Muscle layer of duodenum (tissue), 2 donors: ENCODE measurements around the gene LYRM7.
"Not testable (repeated sequence)": the region's sequence is repeated elsewhere in the genome, so short reads cannot be mapped to it uniquely, and the experiment has no call there.

Source experiments
- H3K27ac ChIP-seq: one replicate; pipeline ENCODE4 v1.7.0; 2013; ENCODE audit warnings: mild to moderate bottlenecking, low read length
- H3K27me3 ChIP-seq: one replicate; pipeline ENCODE4 v1.7.0; 2013; ENCODE audit warnings: low read depth, mild to moderate bottlenecking, control low read depth, low read length
- H3K36me3 ChIP-seq, 2 donors: one replicate each; pipeline ENCODE4 v1.7.0; 2013; ENCODE audit warnings: low read length in 2 of 2, control low read depth in 1 of 2, mild to moderate bottlenecking in 1 of 2; ENCODE audit not compliant: insufficient read depth in 2 of 2, control insufficient read depth in 1 of 2
- H3K4me1 ChIP-seq, 2 donors: one replicate each; pipeline ENCODE4 v1.7.0; 2013; ENCODE audit warnings: low read length in 2 of 2, mild to moderate bottlenecking in 2 of 2, control low read depth in 1 of 2, moderate library complexity in 1 of 2; ENCODE audit not compliant: insufficient read depth in 2 of 2, control insufficient read depth in 1 of 2
- H3K4me3 ChIP-seq, 2 donors: one replicate each; pipeline ENCODE4 v1.7.0; 2013; ENCODE audit warnings: low read length in 2 of 2, low read depth in 1 of 2, mild to moderate bottlenecking in 1 of 2
- H3K9me3 ChIP-seq, 2 donors: one replicate each; pipeline ENCODE4 v1.7.0; 2013; ENCODE audit warnings: low read length in 2 of 2, control low read depth in 1 of 2, mild to moderate bottlenecking in 1 of 2; ENCODE audit not compliant: control insufficient read depth in 1 of 2
- donor health status: healthy.

LYRM7 gene

DNA sequence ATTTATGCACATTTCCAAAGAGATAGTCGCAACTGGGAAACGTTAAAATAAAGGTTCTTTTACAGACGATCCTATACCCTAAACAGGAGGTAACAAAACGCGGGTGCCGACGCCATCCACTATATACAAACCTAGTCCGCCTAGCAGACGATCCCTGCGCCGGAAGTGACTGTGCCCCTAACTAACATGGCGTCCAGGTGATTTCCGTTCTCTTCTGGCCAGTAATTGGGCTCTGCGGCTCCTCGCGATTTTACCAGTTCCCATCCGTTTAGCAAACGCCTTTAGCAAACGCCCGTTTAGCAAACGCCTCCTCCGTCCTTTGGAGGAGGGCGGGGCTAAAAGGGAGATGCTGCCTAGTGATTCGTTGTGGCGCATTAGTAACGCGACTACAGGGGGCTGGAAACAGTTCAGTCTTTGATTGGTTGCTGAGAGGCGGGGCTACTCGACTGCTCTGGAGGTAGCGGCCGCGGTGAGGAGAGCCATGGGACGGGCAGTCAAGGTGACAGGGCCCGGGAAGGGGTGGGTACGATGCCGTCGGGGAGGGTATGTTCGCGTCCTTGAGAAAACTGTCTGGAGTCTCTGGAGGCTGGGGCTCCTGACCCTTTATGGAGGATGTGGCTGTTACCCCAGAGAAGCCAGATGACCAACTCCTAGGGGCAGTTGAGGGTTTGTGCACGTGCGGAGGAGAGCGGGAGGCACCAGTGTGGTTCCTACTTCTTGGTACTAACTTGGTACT is at the start of gene LYRM7:
TSS of gene LYRM7 (plus strand) at position 405 of the 736 bp plus-strand sequence. CDS start at position 482, 77 bp downstream.
- Histone ChIP-seq H3K27me3 (no peaks in the 10 kb centered on the region), H3K4me3 (peak within 1 kb of the TSS; percentile 80 to 95), H3K27ac (peak within 1 kb of the TSS; percentile 81), H3K4me1 (peaks cover 16 to 19% of the 10 kb centered on the region in 2 donors), H3K36me3 (no peaks in the 10 kb centered on the region), H3K9me3 (no peaks in the 10 kb centered on the region)

GRCh38 chr5:131127244-131127643 is 43.5 kb upstream of the LYRM7 start:
- H3K4me3 ChIP-seq, H3K36me3 ChIP-seq, H3K27me3 ChIP-seq, H3K9me3 ChIP-seq, H3K4me1 ChIP-seq, H3K27ac ChIP-seq: not testable (repeated sequence)

DNA sequence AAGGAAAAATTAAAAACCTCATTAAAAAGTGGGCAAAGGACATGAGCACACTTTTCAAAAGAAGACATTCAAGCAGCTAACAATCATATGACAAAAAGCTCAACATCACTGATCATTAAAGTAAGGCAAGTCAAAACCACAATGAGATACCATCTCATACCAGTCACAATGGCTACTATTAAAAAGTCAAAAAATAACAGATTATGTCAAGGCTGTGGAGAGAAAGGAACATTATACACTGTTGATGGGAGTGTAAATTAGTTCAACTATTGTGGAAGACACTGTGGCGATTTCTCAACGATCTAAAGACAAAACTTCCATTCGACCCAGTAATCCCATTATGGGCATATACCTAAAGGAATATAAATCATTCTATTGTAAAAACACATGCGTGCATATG is 41.4 kb upstream of the LYRM7 start:
- Histone ChIP-seq H3K36me3 (no peaks in the 10 kb centered on the region), H3K9me3 (peaks cover 0 to 3% of the 10 kb centered on the region in 2 donors), H3K4me3 (no peak overlapping the region), H3K27me3 (no peaks in the 10 kb centered on the region), H3K4me1 (no peaks in the 10 kb centered on the region), H3K27ac (no peak overlapping the region)

- not testable (repeated sequence) for H3K36me3 ChIP-seq, H3K9me3 ChIP-seq, H3K27me3 ChIP-seq, H3K4me3 ChIP-seq, H3K4me1 ChIP-seq, H3K27ac ChIP-seq
These were observed 37.7 kb upstream of the LYRM7 start for GRCh38 chr5:131133091-131133490.

GRCh38 chr5:131138406-131138805 is 32.3 kb upstream of the LYRM7 start:
- not testable (repeated sequence) for H3K4me3 ChIP-seq, H3K4me1 ChIP-seq, H3K9me3 ChIP-seq, H3K36me3 ChIP-seq, H3K27ac ChIP-seq, H3K27me3 ChIP-seq

DNA sequence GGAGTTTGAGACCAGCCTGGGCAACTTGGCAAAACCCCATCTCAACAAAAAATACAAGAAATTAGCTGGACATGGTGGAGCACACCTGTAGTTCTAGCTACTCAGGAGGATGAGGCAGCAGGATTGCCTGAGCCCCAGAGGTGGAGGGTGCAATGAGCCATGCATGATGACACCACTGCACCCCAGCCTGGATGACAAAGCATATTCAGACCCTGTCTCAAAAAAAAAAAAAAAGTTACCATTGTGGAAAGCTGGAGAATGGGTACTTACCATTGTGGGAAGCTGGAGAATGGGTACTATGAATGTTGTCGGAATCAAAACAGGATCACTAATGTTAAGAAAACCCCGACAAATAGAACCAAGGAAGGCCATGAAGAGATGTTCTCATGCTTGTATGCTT is 31.4 kb upstream of the LYRM7 start:
- Histone ChIP-seq H3K9me3 (no peaks in the 10 kb centered on the region), H3K36me3 (no peaks in the 10 kb centered on the region), H3K27ac (no peak overlapping the region), H3K4me3 (no peak overlapping the region), H3K4me1 (no peaks in the 10 kb centered on the region), H3K27me3 (no peaks in the 10 kb centered on the region)

DNA sequence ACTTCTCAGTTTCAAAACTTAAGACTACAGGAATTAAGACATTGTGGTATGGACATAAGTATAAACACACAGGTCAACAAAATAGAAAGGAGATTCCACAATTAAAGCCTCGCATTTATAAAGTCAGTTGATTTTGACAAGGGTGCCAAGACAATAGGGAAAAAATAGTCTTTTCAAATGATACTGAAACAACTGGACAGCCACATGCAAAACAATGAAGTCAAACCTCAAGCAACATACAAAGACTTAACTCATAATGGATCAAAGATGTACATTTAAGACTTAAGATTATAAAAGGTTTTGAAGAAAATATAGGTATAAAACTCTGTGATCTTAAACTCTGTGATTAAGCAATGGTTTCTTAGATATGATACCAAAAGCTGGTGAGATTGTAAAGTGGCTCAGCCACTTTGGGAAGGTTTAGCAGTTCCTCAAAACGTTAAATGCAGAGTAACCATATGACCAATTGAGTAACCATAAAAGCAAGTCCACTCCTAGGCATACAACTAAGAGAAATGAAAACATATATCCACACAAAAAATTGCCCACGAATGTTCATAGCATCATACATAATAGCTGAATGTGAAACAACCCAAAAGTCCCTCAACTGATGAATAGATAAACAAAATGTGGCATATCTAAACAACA is 27.6 kb upstream of the LYRM7 start:
- Histone ChIP-seq H3K27me3 (no peaks in the 10 kb centered on the region), H3K4me1 (no peaks in the 10 kb centered on the region), H3K36me3 (no peaks in the 10 kb centered on the region), H3K27ac (no peak overlapping the region), H3K9me3 (no peaks in the 10 kb centered on the region), H3K4me3 (no peak overlapping the region)

DNA sequence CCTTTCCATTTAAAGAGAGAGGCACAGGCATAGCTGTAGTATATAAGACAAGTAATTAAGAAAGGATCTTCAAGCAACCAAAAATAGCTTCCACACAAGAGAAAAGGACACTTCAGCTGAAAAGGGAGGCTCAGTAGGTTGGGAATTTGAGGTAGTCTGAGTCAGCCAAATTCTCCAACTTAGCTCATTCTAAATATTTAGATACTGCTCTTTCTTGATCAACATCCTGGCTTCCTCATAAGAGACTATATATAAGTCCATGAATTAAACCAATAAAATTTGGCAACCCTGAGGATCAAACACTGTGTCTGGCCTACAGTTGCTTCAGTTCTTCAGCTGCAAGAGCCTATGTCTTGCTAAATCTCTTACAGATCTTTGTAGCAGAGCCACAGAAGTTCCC is 23.5 kb upstream of the LYRM7 start:
- H3K4me3 ChIP-seq, result no peak overlapping the region
- H3K4me1 ChIP-seq, result no peaks in the 10 kb centered on the region
- H3K27me3 ChIP-seq, result no peaks in the 10 kb centered on the region
- no peaks in the 10 kb centered on the region for H3K36me3 ChIP-seq
- no peak overlapping the region for H3K27ac ChIP-seq
- H3K9me3 ChIP-seq, result no peaks in the 10 kb centered on the region

DNA sequence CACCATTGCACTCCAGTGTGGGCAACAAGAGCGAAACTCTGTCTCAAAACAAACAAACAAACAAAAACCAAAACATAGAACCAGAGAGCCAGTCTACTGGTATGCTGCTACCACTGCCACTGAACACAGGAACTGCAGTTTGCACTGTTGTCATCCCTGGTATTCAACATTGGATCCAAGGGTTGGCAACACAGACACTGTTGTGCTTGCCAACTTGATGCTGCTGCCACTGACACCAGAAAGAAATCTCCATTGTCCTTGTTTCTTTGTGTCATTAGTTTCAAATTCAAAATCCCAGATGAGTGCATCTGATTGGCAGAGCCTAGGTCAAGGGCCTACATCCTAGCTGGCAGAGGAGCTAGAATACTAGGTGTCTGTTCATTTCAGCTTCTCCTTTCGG is 21.9 kb upstream of the LYRM7 start:
- no peak overlapping the region for H3K4me3 ChIP-seq
- H3K27me3 ChIP-seq, result no peaks in the 10 kb centered on the region
- H3K9me3 ChIP-seq, result no peaks in the 10 kb centered on the region
- no peaks in the 10 kb centered on the region for H3K4me1 ChIP-seq
- H3K36me3 ChIP-seq, result no peaks in the 10 kb centered on the region
- no peak overlapping the region for H3K27ac ChIP-seq

GRCh38 chr5:131150408-131150807 is 20.3 kb upstream of the LYRM7 start:
- H3K36me3 ChIP-seq, result peaks cover 0 to 2% of the 10 kb centered on the region in 2 donors
- no peak overlapping the region for H3K4me3 ChIP-seq
- H3K27me3 ChIP-seq, result no peaks in the 10 kb centered on the region
- no peaks in the 10 kb centered on the region for H3K4me1 ChIP-seq
- no peaks in the 10 kb centered on the region for H3K9me3 ChIP-seq
- no peak overlapping the region for H3K27ac ChIP-seq

DNA sequence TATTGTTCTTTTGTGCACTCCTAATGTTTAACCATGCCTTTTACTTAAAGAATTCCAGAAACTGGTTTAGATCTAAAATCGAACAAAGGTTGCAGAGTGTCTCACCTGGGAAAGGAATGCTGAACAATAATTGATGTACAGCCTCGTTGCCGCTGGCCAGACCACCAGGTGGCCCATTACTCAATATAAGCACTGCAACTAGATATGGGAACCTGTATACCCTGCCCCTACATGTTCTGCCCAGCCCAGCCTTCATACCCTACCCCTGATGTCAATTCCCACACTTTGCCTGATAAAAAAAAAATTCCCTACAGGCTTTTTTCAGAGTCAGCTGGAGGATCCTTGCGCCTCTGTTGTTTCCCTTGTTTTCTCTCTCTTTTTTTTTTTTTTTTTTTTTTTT is 19.5 kb upstream of the LYRM7 start:
- H3K9me3 ChIP-seq, result no peaks in the 10 kb centered on the region
- H3K36me3 ChIP-seq, result peaks cover 0 to 4% of the 10 kb centered on the region in 2 donors
- no peak overlapping the region for H3K27ac ChIP-seq
- no peaks in the 10 kb centered on the region for H3K4me1 ChIP-seq
- no peak overlapping the region for H3K4me3 ChIP-seq
- H3K27me3 ChIP-seq, result no peaks in the 10 kb centered on the region

DNA sequence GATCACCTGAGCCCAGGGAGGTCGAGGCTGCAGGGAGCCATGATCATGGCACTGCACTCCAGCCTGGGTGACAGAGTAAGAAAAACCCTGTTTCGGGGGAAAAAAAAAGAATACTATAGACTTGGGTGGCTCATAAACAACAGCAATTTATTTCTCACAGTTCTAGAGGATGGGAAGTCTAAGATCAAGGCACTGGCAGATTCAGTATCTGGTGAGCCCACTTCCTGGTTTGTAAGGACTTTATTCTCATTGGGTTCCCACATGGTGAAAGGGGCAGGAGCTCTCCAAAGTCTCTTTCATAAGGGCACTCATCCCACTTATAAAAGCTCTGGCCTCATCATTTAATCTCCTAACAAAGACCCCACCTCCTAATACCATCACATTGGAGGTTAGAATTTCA is 14.4 kb upstream of the LYRM7 start:
- Histone ChIP-seq H3K9me3 (no peaks in the 10 kb centered on the region), H3K27ac (no peak overlapping the region), H3K4me1 (no peaks in the 10 kb centered on the region), H3K36me3 (peaks cover 22 to 32% of the 10 kb centered on the region in 2 donors), H3K4me3 (no peak overlapping the region), H3K27me3 (no peaks in the 10 kb centered on the region)
